Measurements from ENCODE around the gene MEOX1. TPM values are rescaled to one million over a fixed set of nuclear protein-coding genes. Genes with fewer than 3 reads are reported as not detected.

The MEOX1 gene
- total and polyA plus RNA-seq, 2 of the 13 experiments (the other 11 are each of a cell fraction or from before 2014, with no cell fraction given): not detected

DNA sequence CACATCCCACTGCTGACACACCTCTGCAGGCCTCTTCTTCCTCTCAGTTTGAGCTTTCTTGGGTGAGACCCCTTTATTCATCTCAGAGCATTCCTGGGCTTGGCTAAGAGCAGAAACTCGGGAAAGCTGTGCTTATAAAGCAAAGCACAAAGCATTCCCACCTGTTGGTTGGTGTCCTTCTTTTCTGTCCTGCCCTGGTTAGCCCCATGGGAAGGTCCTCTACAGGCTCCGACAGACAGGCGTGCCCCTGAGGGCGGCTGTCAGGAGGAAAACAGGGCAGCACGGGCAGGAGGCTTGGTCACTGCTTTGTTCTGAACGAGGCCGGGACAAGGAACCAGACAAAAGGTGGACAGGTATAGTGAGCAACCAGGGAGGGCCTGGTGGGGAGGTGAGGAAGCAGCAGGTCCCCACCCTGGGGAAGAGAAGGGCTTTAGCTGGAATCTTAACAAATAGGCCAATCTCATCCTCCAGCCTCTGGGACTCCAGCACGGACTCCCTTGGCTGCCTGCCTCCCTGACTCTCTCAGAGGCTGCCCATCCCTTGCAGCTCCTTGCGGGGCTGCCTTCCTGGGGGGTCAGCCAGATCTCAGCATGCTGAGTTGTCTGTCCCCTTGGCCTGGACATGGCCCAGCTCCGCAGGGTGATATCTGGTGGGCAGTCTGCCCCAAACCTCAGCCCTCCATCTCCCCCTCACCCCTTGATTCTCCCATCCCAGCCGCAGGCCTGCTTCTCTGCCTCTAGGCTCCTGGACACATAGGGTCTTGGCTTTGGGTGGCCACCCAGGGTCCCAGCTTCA lies 1.7 kb downstream of the MEOX1 start:
- H3K27ac ChIP-seq (ENCODE audit: extremely low read length, insufficient read depth, low read length): no peak overlapping the region
- DNase-seq (ENCODE audit: low spot score): no peak
- no peak overlapping the region for H3K9ac ChIP-seq (ENCODE audit: insufficient read depth, low read depth, low read length)
- WGBS (ENCODE audit: low lambda C conversion rate): 45% methylated on average over 11 of the region's 11 CpGs
- intact Hi-C loops (cut with micrococcal nuclease; ENCODE audit: unreplicated experiment): no loop called here
- H3K9me3 ChIP-seq (ENCODE audit: low read length): no peaks in the 10 kb centered on the region
- ChIA-PET CTCF (ENCODE audit: low intra/inter-chr PET ratio, low total read pairs) (no interaction called here), POLR2A (interaction anchor here (1.4 kb wide), 1 partner anchor 10 kb away, joined by 3 read pairs; no protein-coding TSS in a partner anchor)
- H4K20me1 ChIP-seq (ENCODE audit: insufficient read depth, low read length): no peaks in the 10 kb centered on the region
- in situ Hi-C loops (cut with HindIII; ENCODE audit: extremely low pct_ligation_motif_present, low pct_unique_long_range_greater_than_20kb): no loop called here
- H3K27me3 ChIP-seq (ENCODE audit: control insufficient read depth in 1 of 2, insufficient read depth in 2 of 2, low read length in 2 of 2): peaks cover 13 to 43% of the 10 kb centered on the region in 2 experiments; a peak in 4 of 5 replicates
- no peaks in the 10 kb centered on the region for H3K79me2 ChIP-seq (ENCODE audit: insufficient read depth, low read length)
- peaks cover 28% of the 10 kb centered on the region for H3K4me1 ChIP-seq (ENCODE audit: insufficient read depth, low read length)
- no peak for FAIRE-seq
- no TSS peak for BruUV-seq (replicated peaks)
- H3K36me3 ChIP-seq (replicated peaks in 1 of 2; ENCODE audit: control insufficient read depth in 1 of 2, insufficient read depth in 2 of 2, low read length in 2 of 2): no peaks in the 10 kb centered on the region
- no peak overlapping the region for H2AFZ ChIP-seq (ENCODE audit: low read length)
- H3K4me2 ChIP-seq (ENCODE audit: low read depth, low read length): no peak overlapping the region
- ATAC-seq: peak; percentile 17
- TF ChIP-seq ZNF232 (CRISPR knock-in tag; IDR thresholded peaks at IDR 0.05; ENCODE audit: borderline replicate concordance) (no peak), HOXA3 (CRISPR knock-in tag; IDR thresholded peaks at IDR 0.05) (0 out of 2 replicates have a peak, but pooled peaks have one; percentile 12), FOXC1 (CRISPR knock-in tag; IDR thresholded peaks at IDR 0.05; ENCODE audit: borderline replicate concordance) (no peak), KLF12 (CRISPR knock-in tag; IDR thresholded peaks at IDR 0.05; ENCODE audit: borderline replicate concordance) (no peak), HOXA7 (CRISPR knock-in tag; IDR thresholded peaks at IDR 0.05) (no peak)
- no peak overlapping the region for H3K4me3 ChIP-seq (replicated peaks in 1 of 3; ENCODE audit: insufficient read depth in 1 of 3, low read depth in 2 of 3, low read length in 3 of 3)

DNA sequence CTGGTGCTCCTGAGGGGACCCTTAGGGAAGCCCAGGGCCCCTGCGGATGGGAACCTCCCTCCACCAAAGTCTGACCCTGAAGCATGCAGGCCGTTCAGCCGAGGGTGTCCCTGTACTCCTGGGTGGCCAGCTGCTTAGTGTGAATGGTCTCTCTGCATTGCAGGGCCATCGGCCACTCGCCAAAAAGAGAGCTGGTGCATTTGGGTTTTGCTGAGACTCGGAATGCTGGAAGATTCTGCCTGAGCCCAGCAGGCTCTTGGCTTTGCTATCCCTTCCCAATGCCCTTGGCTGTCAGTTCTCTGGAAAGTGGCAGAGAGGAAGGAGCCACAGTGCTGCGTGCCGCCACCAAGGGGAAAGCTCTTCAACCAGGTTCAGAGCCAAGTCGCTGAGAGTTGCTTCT lies 2.8 kb downstream of the MEOX1 start:
- in situ Hi-C loops (cut with HindIII; ENCODE audit: extremely low pct_ligation_motif_present, low pct_unique_long_range_greater_than_20kb): no loop called here
- TF ChIP-seq ZNF891 (CRISPR knock-in tag; IDR thresholded peaks at IDR 0.05): 0 out of 2 replicates have a peak, but pooled peaks have one; percentile 30
- no peak for TF ChIP-seq HMGA1 (CRISPR knock-in tag; conservative IDR thresholded peaks at IDR 0.05)

More for the DNA sequence above, 2.8 kb downstream of the MEOX1 start:
- Histone ChIP-seq H3K27ac (ENCODE audit: extremely low read length, insufficient read depth, low read length) (no peak overlapping the region), H3K9me3 (ENCODE audit: low read length) (no peaks in the 10 kb centered on the region), H3K9ac (ENCODE audit: insufficient read depth, low read depth, low read length) (no peak overlapping the region), H3K27me3 (ENCODE audit: control insufficient read depth in 1 of 2, insufficient read depth in 2 of 2, low read length in 2 of 2) (peaks cover 13 to 43% of the 10 kb centered on the region in 2 experiments; a peak in 4 of 5 replicates), H3K4me1 (ENCODE audit: insufficient read depth, low read length) (peaks cover 16% of the 10 kb centered on the region), H3K36me3 (replicated peaks in 1 of 2; ENCODE audit: control insufficient read depth in 1 of 2, insufficient read depth in 2 of 2, low read length in 2 of 2) (no peaks in the 10 kb centered on the region), H4K20me1 (ENCODE audit: insufficient read depth, low read length) (no peaks in the 10 kb centered on the region), H2AFZ (ENCODE audit: low read length) (no peak overlapping the region), H3K79me2 (ENCODE audit: insufficient read depth, low read length) (no peaks in the 10 kb centered on the region), H3K4me3 (replicated peaks in 1 of 3; ENCODE audit: insufficient read depth in 1 of 3, low read depth in 2 of 3, low read length in 3 of 3) (no peak overlapping the region; a peak in 1 of 6 replicates), H3K4me2 (ENCODE audit: low read depth, low read length) (no peak overlapping the region)
- intact Hi-C loops (cut with micrococcal nuclease; ENCODE audit: unreplicated experiment): no loop called here
- POLR2A ChIA-PET: interaction anchor here (1.0 kb wide), 1 partner anchor 9 kb away, joined by 3 read pairs; no protein-coding TSS in a partner anchor
- CTCF ChIA-PET (ENCODE audit: low intra/inter-chr PET ratio, low total read pairs): no interaction called here
- FAIRE-seq (no peak), ATAC-seq (peak; percentile 20; the same call in 1 of the 3 replicates), DNase-seq (ENCODE audit: low spot score) (no peak)
- 28% methylated on average over 7 of the region's 9 CpGs for WGBS (ENCODE audit: low lambda C conversion rate)
- no TSS peak for BruUV-seq (replicated peaks)
